Thyroid gland (tissue), 4 donors: Measurements from ENCODE around the gene TP53I13.

ENCODE experiments used
- CTCF ChIP-seq, 6 experiments: fragments of 200-600 bp in 3 of 6; fragments of 450-650 bp in 3 of 6; sonication (generic) in 3 of 6; IDR thresholded peaks; one replicate each; pipeline ENCODE4 v1.5.1; 2016 to 2019; ENCODE audit warnings: antibody characterized with exemption in 6 of 6, mild to moderate bottlenecking in 2 of 6, inconsistent platforms in 1 of 6, moderate library complexity in 1 of 6
- POLR2A ChIP-seq, 2 donors: fragments of 450-650 bp; IDR thresholded peaks; one replicate each; pipeline ENCODE4 v1.6.1; 2017; ENCODE audit warnings: antibody characterized with exemption in 2 of 2, mild to moderate bottlenecking in 2 of 2, moderate library complexity in 1 of 2

GRCh38 chr17:29569245-29569950, 897 bp downstream of the TP53I13 start:
- TF ChIP-seq CTCF (IDR thresholded peaks at IDR 0.05) (no peak), POLR2A (IDR thresholded peaks at IDR 0.05) (no peak)
